Panc1 (cell line): ENCODE data around the gene ARMC8. TPM values are rescaled to one million over a fixed set of nuclear protein-coding genes. Genes with fewer than 3 reads are reported as not detected.
A peak's percentile ranks its signal among the peaks of the same experiment; 100 is the strongest.

Experiments
- ATAC-seq: fragments of 200-7000 bp; cut with Tn5 transposase; 2 replicates; pipeline ENCODE4 v1.9.1; 2020; ENCODE audit warnings: mild to moderate bottlenecking, moderate library complexity
- BruUV-seq: library from RNA; stranded (reverse); fragments of 400-500 nt; replicated peaks from 2 replicates; lab custom pipeline; 2021; lab: Mats Ljungman, UMichigan
- CTCF ChIA-PET: fragments of 300-600 bp; sonication (Branson Sonifier 250); formaldehyde crosslinking; loops from one replicate; lab custom pipeline; 2022; ENCODE audit warnings: antibody characterized with exemption; lab: Charles Lee
- POLR2A ChIA-PET: fragments of 300-600 bp; sonication (Branson Sonifier 250); formaldehyde crosslinking; loops from one replicate; lab custom pipeline; 2022; ENCODE audit warnings: antibody characterized with exemption; lab: Charles Lee
- DNase-seq: peaks from one replicate; pipeline ENCODE4 v3.0.0-alpha.2; 2010; ENCODE audit warnings: low read depth, low spot score
- H3K27ac ChIP-seq: 2 replicates; pipeline ENCODE4 v1.5.1; 2011; ENCODE audit warnings: mild to moderate bottlenecking, low read length, inconsistent platforms
- H3K27me3 ChIP-seq: fragments of 200-500 bp; sonication (Bioruptor generic); 2 replicates; pipeline ENCODE4 v1.6.0; 2014; ENCODE audit warnings: low read length, inconsistent platforms; ENCODE audit not compliant: control insufficient read depth, insufficient read depth
- H3K36me3 ChIP-seq: fragments of 200-500 bp; sonication (Bioruptor generic); 2 replicates; pipeline ENCODE4 v1.5.1; 2014; ENCODE audit warnings: inconsistent platforms, mild to moderate bottlenecking, low read length, moderate library complexity; ENCODE audit not compliant: control insufficient read depth, insufficient read depth
- H3K4me1 ChIP-seq: 2 replicates; pipeline ENCODE4 v1.5.1; 2011; ENCODE audit warnings: inconsistent platforms, mild to moderate bottlenecking, low read length, moderate library complexity; ENCODE audit not compliant: control insufficient read depth, insufficient read depth
- H3K4me3 ChIP-seq, 2 experiments: 2 replicates each; pipeline ENCODE4 v1.5.1; 2011 to 2012; ENCODE audit warnings: low read depth in 2 of 2, low read length in 2 of 2, mild to moderate bottlenecking in 2 of 2, inconsistent platforms in 1 of 2, moderate library complexity in 1 of 2
- H3K9me3 ChIP-seq: fragments of 200-500 bp; sonication (Bioruptor generic); 2 replicates; pipeline ENCODE4 v1.5.1; 2014; ENCODE audit warnings: low read depth, mild to moderate bottlenecking, inconsistent platforms, low read length, moderate library complexity; ENCODE audit not compliant: control insufficient read depth, insufficient read depth
- POLR2AphosphoS5 ChIP-seq: IDR thresholded peaks from 2 replicates; pipeline ENCODE4 v1.6.1; 2012; ENCODE audit warnings: mild to moderate bottlenecking, low read depth, low read length, moderate library complexity
- SIN3A ChIP-seq: IDR thresholded peaks from 2 replicates; pipeline ENCODE4 v1.6.1; 2012; ENCODE audit warnings: low read depth, mild to moderate bottlenecking, low read length, moderate library complexity, borderline replicate concordance; ENCODE audit not compliant: insufficient read depth
- TCF7L2 ChIP-seq: IDR thresholded peaks from 2 replicates; pipeline ENCODE4 v1.6.1; 2011; ENCODE audit warnings: mild to moderate bottlenecking, low read depth, low read length, inconsistent platforms
- in situ Hi-C: cut with HindIII; loops from 2 replicates; pipeline ENCODE4 v1.10.0; 2016; ENCODE audit warnings: low sequenced_read_pairs, low pct_unique_long_range_greater_than_20kb
- intact Hi-C: fragments of 100-400 bp; cut with micrococcal nuclease; formaldehyde crosslinking; loops from one replicate; pipeline ENCODE4 v1.10.0; 2022; ENCODE audit not compliant: unreplicated experiment
- total RNA-seq: library from RNA; stranded (reverse); gene quantifications from one replicate; pipeline ENCODE4 v1.2.1, GENCODE V29; 2021; ENCODE audit not compliant: unreplicated experiment
- TF ChIP-seq, protein P1 (sequence below): fragments of 450-650 bp; IDR thresholded peaks from 2 replicates; pipeline ENCODE4 v1.5.1; 2017; ENCODE audit warnings: mild to moderate bottlenecking
- TF ChIP-seq, protein P2 (sequence below), 2 experiments: IDR thresholded peaks; 2 replicates each; pipeline ENCODE4 v1.6.1; 2011 to 2012; ENCODE audit warnings: low read depth in 2 of 2, control low read depth in 1 of 2, low read length in 1 of 2, mild to moderate bottlenecking in 1 of 2, moderate library complexity in 1 of 2; ENCODE audit not compliant: insufficient read depth in 1 of 2

ARMC8 gene
- total RNA-seq, 1 experiment from 2014 or later, result 56.0 TPM

DNA sequence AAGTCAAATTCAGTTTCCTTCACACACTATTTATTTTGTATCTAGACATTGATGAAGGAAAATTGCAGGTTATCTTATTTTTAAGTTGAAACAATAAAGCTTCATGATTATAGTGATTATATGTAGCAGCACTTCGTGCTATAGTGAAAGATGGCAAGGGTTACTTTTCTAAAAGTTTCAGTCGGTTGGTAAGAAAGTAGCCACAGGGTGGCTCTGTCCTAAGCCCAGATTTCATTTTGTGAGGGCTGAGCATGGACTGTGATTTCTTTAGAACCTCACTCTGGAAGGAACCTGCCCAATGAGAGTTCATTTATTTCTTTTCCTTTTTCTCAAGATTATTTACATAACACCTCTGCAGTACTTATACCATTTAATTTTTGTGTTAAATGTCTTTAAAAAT lies 76.0 kb downstream of the ARMC8 start:
- H3K4me1 ChIP-seq, result no peaks in the 10 kb centered on the region
- BruUV-seq, result no TSS peak
- ATAC-seq, result 0 out of 2 replicates have a peak, but pooled peaks have one; percentile 63
- in situ Hi-C loops (no loop called here), intact Hi-C loops (no loop called here)
- no peaks in the 10 kb centered on the region; the same call in 1 of the 2 replicates for H3K36me3 ChIP-seq
- POLR2A ChIA-PET, result no interaction called here
- no peak overlapping the region for H3K4me3 ChIP-seq
- CTCF ChIA-PET, result no interaction called here
- H3K9me3 ChIP-seq, result no peaks in the 10 kb centered on the region
- TF ChIP-seq TCF7L2 (no peak), SIN3A (no peak), POLR2AphosphoS5 (no peak)
- TF ChIP-seq, protein P1, sequence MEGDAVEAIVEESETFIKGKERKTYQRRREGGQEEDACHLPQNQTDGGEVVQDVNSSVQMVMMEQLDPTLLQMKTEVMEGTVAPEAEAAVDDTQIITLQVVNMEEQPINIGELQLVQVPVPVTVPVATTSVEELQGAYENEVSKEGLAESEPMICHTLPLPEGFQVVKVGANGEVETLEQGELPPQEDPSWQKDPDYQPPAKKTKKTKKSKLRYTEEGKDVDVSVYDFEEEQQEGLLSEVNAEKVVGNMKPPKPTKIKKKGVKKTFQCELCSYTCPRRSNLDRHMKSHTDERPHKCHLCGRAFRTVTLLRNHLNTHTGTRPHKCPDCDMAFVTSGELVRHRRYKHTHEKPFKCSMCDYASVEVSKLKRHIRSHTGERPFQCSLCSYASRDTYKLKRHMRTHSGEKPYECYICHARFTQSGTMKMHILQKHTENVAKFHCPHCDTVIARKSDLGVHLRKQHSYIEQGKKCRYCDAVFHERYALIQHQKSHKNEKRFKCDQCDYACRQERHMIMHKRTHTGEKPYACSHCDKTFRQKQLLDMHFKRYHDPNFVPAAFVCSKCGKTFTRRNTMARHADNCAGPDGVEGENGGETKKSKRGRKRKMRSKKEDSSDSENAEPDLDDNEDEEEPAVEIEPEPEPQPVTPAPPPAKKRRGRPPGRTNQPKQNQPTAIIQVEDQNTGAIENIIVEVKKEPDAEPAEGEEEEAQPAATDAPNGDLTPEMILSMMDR, result peak; percentile 39
- TF ChIP-seq, protein P2, sequence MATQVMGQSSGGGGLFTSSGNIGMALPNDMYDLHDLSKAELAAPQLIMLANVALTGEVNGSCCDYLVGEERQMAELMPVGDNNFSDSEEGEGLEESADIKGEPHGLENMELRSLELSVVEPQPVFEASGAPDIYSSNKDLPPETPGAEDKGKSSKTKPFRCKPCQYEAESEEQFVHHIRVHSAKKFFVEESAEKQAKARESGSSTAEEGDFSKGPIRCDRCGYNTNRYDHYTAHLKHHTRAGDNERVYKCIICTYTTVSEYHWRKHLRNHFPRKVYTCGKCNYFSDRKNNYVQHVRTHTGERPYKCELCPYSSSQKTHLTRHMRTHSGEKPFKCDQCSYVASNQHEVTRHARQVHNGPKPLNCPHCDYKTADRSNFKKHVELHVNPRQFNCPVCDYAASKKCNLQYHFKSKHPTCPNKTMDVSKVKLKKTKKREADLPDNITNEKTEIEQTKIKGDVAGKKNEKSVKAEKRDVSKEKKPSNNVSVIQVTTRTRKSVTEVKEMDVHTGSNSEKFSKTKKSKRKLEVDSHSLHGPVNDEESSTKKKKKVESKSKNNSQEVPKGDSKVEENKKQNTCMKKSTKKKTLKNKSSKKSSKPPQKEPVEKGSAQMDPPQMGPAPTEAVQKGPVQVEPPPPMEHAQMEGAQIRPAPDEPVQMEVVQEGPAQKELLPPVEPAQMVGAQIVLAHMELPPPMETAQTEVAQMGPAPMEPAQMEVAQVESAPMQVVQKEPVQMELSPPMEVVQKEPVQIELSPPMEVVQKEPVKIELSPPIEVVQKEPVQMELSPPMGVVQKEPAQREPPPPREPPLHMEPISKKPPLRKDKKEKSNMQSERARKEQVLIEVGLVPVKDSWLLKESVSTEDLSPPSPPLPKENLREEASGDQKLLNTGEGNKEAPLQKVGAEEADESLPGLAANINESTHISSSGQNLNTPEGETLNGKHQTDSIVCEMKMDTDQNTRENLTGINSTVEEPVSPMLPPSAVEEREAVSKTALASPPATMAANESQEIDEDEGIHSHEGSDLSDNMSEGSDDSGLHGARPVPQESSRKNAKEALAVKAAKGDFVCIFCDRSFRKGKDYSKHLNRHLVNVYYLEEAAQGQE (IDR thresholded peaks at IDR 0.05; ENCODE audit: insufficient read depth in 1 of 2, low read depth in 2 of 2, low read length in 1 of 2), result no peak
- no peaks in the 10 kb centered on the region for H3K27me3 ChIP-seq
- no peak for DNase-seq
- H3K27ac ChIP-seq, result no peak overlapping the region

DNA sequence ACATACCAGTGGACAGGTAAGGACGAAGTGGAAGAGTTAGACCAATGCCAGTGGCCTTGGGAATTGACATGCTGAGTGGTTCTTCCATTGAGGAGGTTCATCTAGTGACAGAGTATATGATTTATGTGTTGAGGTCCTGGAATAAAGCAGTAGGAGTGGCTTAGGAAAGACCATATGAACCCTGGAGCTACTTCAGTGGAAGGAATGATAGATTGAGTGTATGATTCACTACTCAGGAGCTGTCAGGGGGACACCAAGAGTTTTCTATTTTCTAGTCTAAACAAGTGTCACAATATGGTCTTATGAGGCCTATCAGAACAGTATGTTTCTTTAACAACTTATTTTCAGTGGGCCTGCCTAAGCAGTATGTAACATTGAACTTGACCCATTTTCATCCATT lies 78.6 kb downstream of the ARMC8 start:
- Histone ChIP-seq H3K27ac (no peak overlapping the region), H3K4me3 (no peak overlapping the region), H3K9me3 (no peaks in the 10 kb centered on the region), H3K36me3 (peaks cover 6% of the 10 kb centered on the region; the same call in 1 of the 2 replicates), H3K4me1 (no peaks in the 10 kb centered on the region), H3K27me3 (no peaks in the 10 kb centered on the region)
- no TSS peak for BruUV-seq
- CTCF ChIA-PET, result no interaction called here
- ATAC-seq (no peak), DNase-seq (no peak)
- TF ChIP-seq, protein P2 (IDR thresholded peaks at IDR 0.05; ENCODE audit: insufficient read depth in 1 of 2, low read depth in 2 of 2, low read length in 1 of 2), result no peak
- TF ChIP-seq TCF7L2 (no peak), SIN3A (no peak), POLR2AphosphoS5 (no peak)
- TF ChIP-seq, protein P1, result no peak
- intact Hi-C loops, result no loop called here
- in situ Hi-C loops, result no loop called here
- POLR2A ChIA-PET, result no interaction called here
